Natural killer cell (primary cell): ENCODE results near the gene ARIH1. TPM values are rescaled to one million over a fixed set of nuclear protein-coding genes. Genes with fewer than 3 reads are reported as not detected.

Experiments
- ATAC-seq, 3 donors: fragments of 150-1000 bp in 2 of 3; fragments of 200-7000 bp in 1 of 3; cut with Tn5 transposase; 1 replicate in 1 of 3; 2 replicates in 2 of 3; pipeline ENCODE4 v1.10.0; 2021; ENCODE audit warnings: mild to moderate bottlenecking in 2 of 3, moderate library complexity in 2 of 3
- DNase-seq, 2 donors: peaks; one replicate each; pipeline versions ENCODE4 v3.0.0 to v3.0.0-alpha.2; 2013 to 2021; ENCODE audit warnings: mixed read lengths in 1 of 2
- H3K27ac ChIP-seq: one replicate; pipeline ENCODE4 v1.5.1; 2013; ENCODE audit warnings: mild to moderate bottlenecking, low read length
- H3K27me3 ChIP-seq: one replicate; pipeline ENCODE4 v1.6.1; 2013; ENCODE audit warnings: low read length; ENCODE audit not compliant: control insufficient read depth, insufficient read depth
- H3K36me3 ChIP-seq: one replicate; pipeline ENCODE4 v1.6.1; 2013; ENCODE audit warnings: low read length; ENCODE audit not compliant: control insufficient read depth, insufficient read depth
- H3K4me1 ChIP-seq: one replicate; pipeline ENCODE4 v1.6.1; 2013; ENCODE audit warnings: low read length; ENCODE audit not compliant: control insufficient read depth, insufficient read depth
- H3K4me3 ChIP-seq: one replicate; pipeline ENCODE4 v1.5.1; 2013; ENCODE audit warnings: low read length
- H3K9me3 ChIP-seq: one replicate; pipeline ENCODE4 v1.6.1; 2013; ENCODE audit warnings: low read length; ENCODE audit not compliant: control insufficient read depth, insufficient read depth
- H3K27ac Mint-ChIP-seq, 2 donors: one replicate each; pipeline ENCODE4 v1.8.0; 2022; ENCODE audit warnings: mild to moderate bottlenecking in 2 of 2, mixed read lengths in 2 of 2, moderate library complexity in 1 of 2
- H3K27me3 Mint-ChIP-seq, 2 donors: one replicate each; pipeline ENCODE4 v1.8.0; 2022; ENCODE audit warnings: low read depth in 2 of 2, mixed read lengths in 2 of 2
- H3K36me3 Mint-ChIP-seq: one replicate; pipeline ENCODE4 v1.8.0; 2022; ENCODE audit warnings: mixed read lengths
- H3K4me1 Mint-ChIP-seq, 2 donors: one replicate each; pipeline ENCODE4 v1.8.0; 2022; ENCODE audit warnings: mixed read lengths in 2 of 2
- H3K4me3 Mint-ChIP-seq: one replicate; pipeline ENCODE4 v1.8.0; 2022; ENCODE audit warnings: mild to moderate bottlenecking, moderate library complexity, mixed read lengths
- H3K9me3 Mint-ChIP-seq, 2 donors: one replicate each; pipeline ENCODE4 v1.8.0; 2022; ENCODE audit warnings: mixed read lengths in 2 of 2
- CTCF ChIP-seq: fragments of 200-600 bp; IDR thresholded peaks from one replicate; pipeline ENCODE4 v1.8.0; 2022; ENCODE audit warnings: antibody characterized with exemption
- WGBS: methylation state at CpG from one replicate; pipeline ENCODE4 v1.1.7; 2013; ENCODE audit warnings: missing lambda C conversion rate; ENCODE audit not compliant: insufficient coverage; 5-methylcytosine and 5-hydroxymethylcytosine counted together
- intact Hi-C: fragments of 100-400 bp; cut with micrococcal nuclease; formaldehyde crosslinking; loops from one replicate; pipeline ENCODE4 v1.14.2; 2022
- total RNA-seq, 4 donors: library from RNA; stranded (reverse); fragments of 120-200 nt in 1 of 4; gene quantifications; one replicate each; pipeline versions ENCODE4 v1.2.3 to v1.2.4, GENCODE V29; 2013 to 2022

Gene ARIH1
- total RNA-seq, 3 donors from 2014 or later (not counting 1 experiment from before 2014, with no cell fraction given): 193 to 212 (median 212) TPM

- H3K36me3 Mint-ChIP-seq: no peaks in the 10 kb centered on the region
- Histone ChIP-seq H3K36me3 (peaks cover 54% of the 10 kb centered on the region), H3K9me3 (no peaks in the 10 kb centered on the region), H3K27ac (no peak overlapping the region), H3K4me3 (no peak overlapping the region), H3K27me3 (no peaks in the 10 kb centered on the region), H3K4me1 (no peaks in the 10 kb centered on the region)
- peaks cover 0 to 15% of the 10 kb centered on the region in 2 donors for H3K4me1 Mint-ChIP-seq
- DNase-seq (no peak), ATAC-seq (no peak)
- intact Hi-C loops: no loop called here
- no peaks in the 10 kb centered on the region for H3K9me3 Mint-ChIP-seq
- TF ChIP-seq CTCF: no peak
- WGBS: 78% methylated on average over 1 of the region's 1 CpG
- no peak overlapping the region for H3K27ac Mint-ChIP-seq
- H3K27me3 Mint-ChIP-seq: no peaks in the 10 kb centered on the region
- no peak overlapping the region for H3K4me3 Mint-ChIP-seq
These were observed 95.9 kb downstream of the ARIH1 start for GRCh38 chr15:72570059-72570458.

DNA sequence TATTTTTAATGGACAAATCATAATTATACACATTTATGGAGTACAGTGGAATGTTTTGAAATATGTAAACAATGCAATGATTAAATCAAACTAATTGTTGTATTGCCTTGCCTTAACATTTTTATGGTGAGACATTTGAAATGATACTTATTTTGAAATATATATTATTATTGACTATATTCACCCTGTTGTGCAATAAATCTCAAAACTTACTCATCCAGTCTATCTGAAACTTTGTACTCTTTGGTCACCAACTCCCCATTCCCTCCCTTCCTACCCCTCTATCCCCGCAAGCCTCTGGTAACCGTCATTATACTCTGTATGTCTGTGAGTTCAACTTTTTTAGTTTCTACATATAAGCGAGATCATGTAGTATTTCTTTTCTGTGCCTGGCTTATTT, 105.7 kb downstream of the ARIH1 start:
- Mint-ChIP-seq H3K36me3 (peaks cover 26% of the 10 kb centered on the region), H3K4me1 (peaks cover 0 to 5% of the 10 kb centered on the region in 2 donors), H3K27ac (no peak overlapping the region), H3K27me3 (no peaks in the 10 kb centered on the region), H3K9me3 (peaks cover 2 to 3% of the 10 kb centered on the region in 2 donors), H3K4me3 (no peak overlapping the region)
- Histone ChIP-seq H3K4me1 (no peaks in the 10 kb centered on the region), H3K27ac (no peak overlapping the region), H3K4me3 (no peak overlapping the region), H3K27me3 (no peaks in the 10 kb centered on the region), H3K36me3 (peaks cover 60% of the 10 kb centered on the region), H3K9me3 (no peaks in the 10 kb centered on the region)
- no peak for DNase-seq
- intact Hi-C loops: no loop called here
- no peak for ATAC-seq
- 98% methylated on average over 3 of the region's 3 CpGs for WGBS
- no peak for TF ChIP-seq CTCF

DNA sequence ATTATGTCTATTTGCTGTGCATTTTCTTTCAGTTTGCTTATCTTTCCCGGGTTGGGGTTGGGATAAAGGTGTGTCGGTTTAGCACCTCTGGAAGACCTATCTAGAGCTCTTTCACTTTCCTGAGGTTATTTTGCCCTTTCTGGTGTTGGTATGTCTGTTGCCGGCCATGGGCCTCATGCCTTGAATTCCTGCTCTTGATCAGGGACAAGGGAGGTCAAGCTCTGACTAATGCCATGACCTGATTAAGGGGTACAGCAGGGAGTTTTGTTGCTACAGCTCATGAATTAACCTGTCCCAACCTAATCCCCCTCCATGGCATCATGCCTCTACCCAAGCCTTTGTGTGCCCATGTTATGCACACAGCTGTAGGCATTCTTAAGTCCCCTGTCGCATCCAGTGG, 109.9 kb downstream of the ARIH1 start:
- peaks cover 1 to 2% of the 10 kb centered on the region in 2 donors for H3K9me3 Mint-ChIP-seq
- intact Hi-C loops: no loop called here
- H3K9me3 ChIP-seq: no peaks in the 10 kb centered on the region
- 94% methylated on average over 4 of the region's 4 CpGs for WGBS
- H3K36me3 Mint-ChIP-seq: peaks cover 23% of the 10 kb centered on the region
- no peak overlapping the region for H3K27ac ChIP-seq
- no peak for TF ChIP-seq CTCF
- no peaks in the 10 kb centered on the region for H3K27me3 ChIP-seq
- H3K36me3 ChIP-seq: peaks cover 61% of the 10 kb centered on the region
- H3K4me3 ChIP-seq: no peak overlapping the region
- no peak for DNase-seq
- peaks cover 3 to 5% of the 10 kb centered on the region in 2 donors for H3K4me1 Mint-ChIP-seq
- H3K27ac Mint-ChIP-seq: peak overlapping the region in 1 of 2 donors; percentile 23
- no peak overlapping the region for H3K4me3 Mint-ChIP-seq
- ATAC-seq: no peak
- H3K27me3 Mint-ChIP-seq: no peaks in the 10 kb centered on the region
- no peaks in the 10 kb centered on the region for H3K4me1 ChIP-seq

GRCh38 chr15:72585025-72585424, 110.9 kb downstream of the ARIH1 start:
- no peak for DNase-seq
- no peak overlapping the region for H3K4me3 ChIP-seq
- peaks cover 18% of the 10 kb centered on the region for H3K36me3 Mint-ChIP-seq
- 100% methylated on average over 2 of the region's 2 CpGs for WGBS
- H3K27me3 Mint-ChIP-seq: no peaks in the 10 kb centered on the region
- no peaks in the 10 kb centered on the region for H3K9me3 ChIP-seq
- no peak overlapping the region for H3K27ac Mint-ChIP-seq
- no peaks in the 10 kb centered on the region for H3K4me1 ChIP-seq
- H3K4me1 Mint-ChIP-seq: peaks cover 5 to 7% of the 10 kb centered on the region in 2 donors
- no peaks in the 10 kb centered on the region for H3K27me3 ChIP-seq
- no peak for TF ChIP-seq CTCF
- no peak overlapping the region for H3K4me3 Mint-ChIP-seq
- no peak overlapping the region for H3K27ac ChIP-seq
- intact Hi-C loops: no loop called here
- ATAC-seq: no peak
- no peaks in the 10 kb centered on the region for H3K9me3 Mint-ChIP-seq
- H3K36me3 ChIP-seq: peaks cover 53% of the 10 kb centered on the region
